Motor neuron (in vitro differentiated cells): ENCODE data around the gene DENND1A. TPM values are rescaled to one million over a fixed set of nuclear protein-coding genes. Genes with fewer than 3 reads are reported as not detected.

Experiments used
- ATAC-seq, 8 experiments: fragments of 200-7000 bp; cut with Tn5 transposase; replicated peaks in 6 of 8; 2 replicates each; pipeline ENCODE4 v1.8.0; 2021; ENCODE audit warnings: mild to moderate bottlenecking in 8 of 8, moderate library complexity in 8 of 8
- H3K27ac ChIP-seq, 2 donors: fragments of 250-450 bp; sonication (Bioruptor Pico); 2 replicates each; pipeline ENCODE4 v1.9.0; 2021; ENCODE audit warnings: antibody characterized with exemption in 2 of 2, mild to moderate bottlenecking in 2 of 2, moderate library complexity in 1 of 2
- H3K4me1 ChIP-seq, 2 donors: fragments of 250-450 bp; sonication (Bioruptor Pico); replicated peaks in 1 of 2; 2 replicates each; pipeline ENCODE4 v1.6.1; 2021; ENCODE audit warnings: antibody characterized with exemption in 2 of 2, mild to moderate bottlenecking in 2 of 2, moderate library complexity in 1 of 2
- H3K4me3 ChIP-seq, 5 donors: fragments of 250-450 bp; sonication (Bioruptor Pico); 2 replicates each; pipeline ENCODE4 v1.9.0; 2021; ENCODE audit warnings: antibody characterized with exemption in 5 of 5, mild to moderate bottlenecking in 5 of 5, moderate library complexity in 4 of 5
- WGBS, 10 experiments: fragments of 450-650 bp; shearing (Covaris generic); methylation state at CpG; one replicate each; pipeline ENCODE4 v1.0.0; 2022; 5-methylcytosine and 5-hydroxymethylcytosine counted together
- in situ Hi-C, 9 experiments: fragments of 400-800 bp; cut with MboI; loops; one replicate each; pipeline ENCODE4 v1.15.0; 2021; ENCODE audit warnings: low sequenced_read_pairs in 9 of 9, low pct_unique_long_range_greater_than_20kb in 2 of 9; ENCODE audit not compliant: unreplicated experiment in 9 of 9
- total RNA-seq, 8 experiments: library from RNA; unstranded; fragments of 300-600 nt; gene quantifications; 2 replicates each; pipeline versions ENCODE4 v1.2.3 to v1.2.4, GENCODE V29; 2022

The DENND1A gene
- total RNA-seq, 8 experiments from 2014 or later = 9.2 to 27.8 (median 13.8) TPM

- WGBS, 10 experiments = 65 to 100% (median 93%) methylated on average over 1 to 3 of the region's 3 CpGs; no CpG with 5 or more reads in 1 of the 10 experiments
- Histone ChIP-seq H3K4me3 (no peak overlapping the region), H3K27ac (no peak overlapping the region), H3K4me1 (no peaks in the 10 kb centered on the region)
- in situ Hi-C loops = no loop called here
- no peak for ATAC-seq
These were observed 300.4 kb downstream of the DENND1A start for GRCh38 chr9:123629531-123629930.

- 20 to 88% (median 47%) methylated on average over 1 to 2 of the region's 2 CpGs for WGBS, 10 experiments
- no peak overlapping the region for H3K4me3 ChIP-seq
- peak in 1 of 8 experiments; percentile 24 for ATAC-seq
- in situ Hi-C loops = no loop called here
- no peaks in the 10 kb centered on the region for H3K4me1 ChIP-seq
- H3K27ac ChIP-seq = no peak overlapping the region
These were observed 307.1 kb downstream of the DENND1A start for GRCh38 chr9:123622711-123623241.

DNA sequence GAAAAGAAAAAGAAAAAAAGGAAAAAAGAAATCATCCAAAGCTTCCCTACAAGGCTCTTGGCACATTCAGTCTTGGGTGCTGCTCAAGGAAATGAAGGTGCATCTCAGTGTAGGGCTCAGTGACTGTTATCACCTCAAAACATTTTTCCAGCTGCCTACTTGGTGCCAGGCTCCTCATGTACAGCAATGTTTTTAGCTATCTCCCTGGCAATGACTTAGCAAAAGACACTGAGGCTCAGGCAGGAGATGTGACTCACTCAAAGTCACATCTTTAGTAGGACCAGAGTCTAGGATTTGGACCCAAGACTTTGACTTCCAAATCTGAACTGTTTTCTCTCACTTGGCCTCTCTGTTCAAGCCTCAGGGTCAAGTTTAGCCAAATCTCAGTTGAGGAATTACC, 309.7 kb downstream of the DENND1A start:
- Histone ChIP-seq H3K27ac (no peak overlapping the region), H3K4me3 (no peak overlapping the region), H3K4me1 (no peaks in the 10 kb centered on the region)
- ATAC-seq = no peak
- in situ Hi-C loops = no loop called here

- Histone ChIP-seq H3K4me3 (no peak overlapping the region), H3K27ac (no peak overlapping the region), H3K4me1 (no peaks in the 10 kb centered on the region)
- WGBS, 10 experiments = 73 to 97% (median 85%) methylated on average over 3 to 5 of the region's 11 CpGs; no CpG with 5 or more reads in 2 of the 10 experiments
- ATAC-seq = no peak
- in situ Hi-C loops = no loop called here
These were observed 311.8 kb downstream of the DENND1A start for GRCh38 chr9:123617952-123618678.

DNA sequence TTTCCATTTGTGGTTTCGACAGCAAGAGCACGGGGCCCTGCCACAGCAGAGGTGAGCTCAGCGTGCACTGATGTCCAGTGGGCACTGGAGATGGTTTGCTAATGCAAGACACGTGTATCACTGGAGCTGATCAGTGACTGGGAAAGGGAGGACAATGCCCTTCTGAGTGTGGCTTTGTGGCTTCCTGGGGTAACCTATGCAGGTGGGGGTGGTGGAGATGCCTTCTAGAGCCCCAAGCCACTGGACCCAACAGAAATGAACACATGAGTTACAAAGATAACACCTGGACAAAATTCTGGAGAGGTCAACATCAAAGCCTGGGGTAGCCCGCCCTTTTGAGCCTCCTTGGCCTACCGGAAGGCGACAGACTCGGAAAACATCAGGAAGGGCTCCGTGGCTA, 312.6 kb downstream of the DENND1A start:
- Histone ChIP-seq H3K4me3 (no peak overlapping the region), H3K4me1 (no peaks in the 10 kb centered on the region), H3K27ac (no peak overlapping the region)
- WGBS, 10 experiments = 80 to 100% (median 94%) methylated on average over 1 to 9 of the region's 9 CpGs; no CpG with 5 or more reads in 3 of the 10 experiments
- in situ Hi-C loops = no loop called here
- no peak for ATAC-seq

DNA sequence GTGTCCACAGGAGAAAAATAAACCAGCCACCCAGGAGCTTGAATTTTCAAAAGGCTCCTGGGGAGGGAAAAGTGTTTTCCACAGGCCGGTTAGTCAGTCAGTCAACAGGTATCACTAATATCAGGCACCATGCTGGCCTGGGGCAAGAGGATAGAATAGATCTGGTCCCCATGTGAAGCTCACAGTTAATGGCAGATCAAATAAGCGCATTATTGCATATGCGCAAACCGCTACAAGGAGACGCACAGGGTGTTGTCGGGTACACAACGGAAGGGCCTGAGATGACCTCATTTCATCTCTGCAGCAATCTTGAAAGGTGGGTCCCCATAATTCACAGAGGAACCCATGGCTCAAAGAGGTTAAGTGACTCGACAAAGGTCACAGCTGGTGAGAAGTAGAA, 313.2 kb downstream of the DENND1A start:
- in situ Hi-C loops = no loop called here
- 0 to 100% (median 78%) methylated on average over 1 to 8 of the region's 8 CpGs; no CpG with 5 or more reads in 1 of the 10 experiments for WGBS, 10 experiments
- peak in 3 of 8 experiments; percentile 96 to 98 (median 98) for ATAC-seq

GRCh38 chr9:123615381-123615780, 314.5 kb downstream of the DENND1A start:
- no peak for ATAC-seq
- 100% methylated on average over 1 of the region's 1 CpG; no CpG with 5 or more reads in 6 of the 10 experiments for WGBS, 10 experiments
- no peak overlapping the region for H3K4me3 ChIP-seq
- H3K4me1 ChIP-seq = no peaks in the 10 kb centered on the region
- no peak overlapping the region for H3K27ac ChIP-seq
- in situ Hi-C loops = no loop called here

More for the DNA sequence above, 313.2 kb downstream of the DENND1A start:
- Histone ChIP-seq H3K4me1 (no peaks in the 10 kb centered on the region), H3K4me3 (no peak overlapping the region), H3K27ac (no peak overlapping the region)

DNA sequence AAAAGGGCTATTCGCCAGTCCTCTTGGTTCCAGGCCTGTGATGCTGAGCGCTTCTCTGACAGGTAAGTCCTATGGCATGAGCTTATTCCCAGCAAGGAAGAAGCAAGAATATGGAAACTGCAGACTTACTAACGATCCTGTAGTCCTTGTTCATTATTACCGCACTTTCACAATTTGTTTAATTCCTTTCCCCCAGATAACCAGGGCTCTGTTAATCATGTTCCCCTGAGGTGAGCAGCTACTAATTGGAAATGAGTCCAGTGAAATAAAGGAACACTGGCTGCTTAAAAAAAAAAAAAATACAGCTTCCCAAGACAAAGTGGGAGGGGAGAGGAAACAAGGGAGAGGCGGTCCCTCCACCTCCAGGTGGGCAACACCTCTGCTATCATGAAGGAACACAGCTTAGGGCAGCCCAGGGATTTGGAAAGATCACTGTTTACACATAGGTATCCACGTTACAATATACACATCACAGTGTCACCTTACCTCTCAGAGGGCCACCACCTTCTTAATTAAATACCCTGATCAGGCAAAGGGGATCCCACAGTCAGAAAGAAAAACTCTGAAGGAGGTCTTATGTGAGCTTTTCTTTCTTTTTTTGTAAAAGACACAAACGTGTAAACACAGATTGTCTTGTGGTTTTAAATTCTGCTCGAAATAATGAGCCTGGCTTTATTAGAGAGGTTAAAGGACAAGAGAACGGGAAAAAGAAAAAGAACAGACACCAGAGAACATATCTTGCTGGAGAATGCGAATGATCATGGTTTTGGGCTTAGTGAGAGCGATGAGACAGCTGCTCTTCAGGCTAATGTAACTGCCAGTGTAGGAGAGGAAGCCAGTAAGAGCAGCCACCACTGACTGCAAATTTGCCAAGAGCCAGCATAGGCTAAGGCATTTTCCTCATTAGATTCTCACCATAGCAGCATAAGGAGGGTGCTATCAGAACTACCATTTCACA, 315.3 kb downstream of the DENND1A start:
- 80 to 96% (median 89%) methylated on average over 2 to 8 of the region's 11 CpGs for WGBS, 10 experiments
- no peak for ATAC-seq
- H3K4me1 ChIP-seq = no peaks in the 10 kb centered on the region
- H3K4me3 ChIP-seq = no peak overlapping the region
- in situ Hi-C loops = no loop called here
- no peak overlapping the region for H3K27ac ChIP-seq

GRCh38 chr9:123611226-123611625, 318.7 kb downstream of the DENND1A start:
- in situ Hi-C loops = no loop called here
- H3K27ac ChIP-seq = no peak overlapping the region
- ATAC-seq = peak in 2 of 8 experiments; percentile 24 to 45
- 0 to 100% (median 67%) methylated on average over 1 of the region's 1 CpG; no CpG with 5 or more reads in 2 of the 10 experiments for WGBS, 10 experiments
- no peak overlapping the region for H3K4me3 ChIP-seq
- H3K4me1 ChIP-seq = no peaks in the 10 kb centered on the region

DNA sequence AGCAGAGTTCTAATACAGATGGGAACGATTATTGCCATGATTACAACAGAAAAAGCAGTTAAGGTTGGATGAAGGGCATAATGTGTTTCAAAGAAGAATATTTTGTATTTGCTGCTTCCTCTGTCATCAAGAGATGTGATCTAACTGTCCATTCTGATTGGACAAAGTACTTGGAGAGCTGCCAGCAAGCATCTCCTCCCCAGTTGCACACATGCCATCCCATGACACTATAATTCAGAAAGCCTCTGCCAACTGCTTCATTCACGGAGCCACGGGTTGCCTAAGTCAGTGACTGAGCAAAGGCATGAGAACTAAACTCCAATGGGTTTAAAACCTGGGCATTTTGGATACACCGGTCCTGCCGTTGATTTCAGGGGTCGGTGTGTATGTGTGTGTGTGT, 320.1 kb downstream of the DENND1A start:
- Histone ChIP-seq H3K4me3 (no peak overlapping the region), H3K4me1 (no peaks in the 10 kb centered on the region), H3K27ac (no peak overlapping the region)
- ATAC-seq = peak in 3 of 8 experiments; percentile 69 to 92 (median 78)
- 84 to 100% (median 93%) methylated on average over 2 to 6 of the region's 6 CpGs; no CpG with 5 or more reads in 3 of the 10 experiments for WGBS, 10 experiments
- in situ Hi-C loops = no loop called here

DNA sequence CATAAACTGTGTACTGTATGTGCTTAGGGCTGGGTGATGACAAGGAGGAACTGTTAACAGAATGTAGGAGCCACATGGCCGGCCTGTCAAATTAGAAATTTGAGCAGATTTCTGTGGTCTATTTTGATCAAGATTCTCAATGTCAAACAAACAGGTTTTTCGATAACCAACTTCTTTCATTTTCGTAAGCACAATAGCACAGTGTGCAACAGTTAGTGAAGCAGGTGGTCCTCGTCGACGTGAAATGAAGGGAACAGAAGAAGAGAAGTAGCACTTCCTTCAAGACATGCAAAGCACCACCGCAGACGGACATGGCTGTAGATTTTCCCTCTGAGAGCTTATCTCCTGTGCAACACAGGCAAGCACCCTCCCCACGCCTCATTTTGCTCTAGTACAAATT, 321.8 kb downstream of the DENND1A start:
- in situ Hi-C loops = no loop called here

GRCh38 chr9:123607479-123607878, 322.4 kb downstream of the DENND1A start:
- 80 to 100% (median 86%) methylated on average over 1 to 2 of the region's 2 CpGs; no CpG with 5 or more reads in 4 of the 10 experiments for WGBS, 10 experiments
- no peak overlapping the region for H3K4me3 ChIP-seq
- no peak for ATAC-seq
- H3K27ac ChIP-seq = no peak overlapping the region
- in situ Hi-C loops = no loop called here
- H3K4me1 ChIP-seq = no peaks in the 10 kb centered on the region

More for the DNA sequence above, 321.8 kb downstream of the DENND1A start:
- 86 to 100% (median 93%) methylated on average over 1 to 9 of the region's 9 CpGs for WGBS, 10 experiments
- H3K27ac ChIP-seq = no peak overlapping the region
- H3K4me3 ChIP-seq = no peak overlapping the region
- no peaks in the 10 kb centered on the region for H3K4me1 ChIP-seq
- ATAC-seq = no peak

GRCh38 chr9:123606141-123606540, 323.8 kb downstream of the DENND1A start:
- H3K4me3 ChIP-seq = no peak overlapping the region
- no peak overlapping the region for H3K27ac ChIP-seq
- no peak for ATAC-seq
- in situ Hi-C loops = no loop called here
- H3K4me1 ChIP-seq = no peaks in the 10 kb centered on the region
- 86 to 100% (median 100%) methylated on average over 1 to 5 of the region's 5 CpGs; no CpG with 5 or more reads in 3 of the 10 experiments for WGBS, 10 experiments
